HL-60 (cell line): ENCODE data around the gene FAT1.

Experiments used
- DNase-seq, 2 experiments: peaks; one replicate each; pipeline ENCODE4 v3.0.0-alpha.2; 2010 to 2020; ENCODE audit warnings: low read depth in 1 of 2, low spot score in 1 of 2
- H3K27ac ChIP-seq: fragments of 250-450 bp; sonication (Bioruptor Pico); replicated peaks from 2 replicates; pipeline ENCODE4 v1.5.1; 2020; ENCODE audit warnings: mild to moderate bottlenecking, moderate library complexity
- H3K27me3 ChIP-seq: fragments of 250-450 bp; sonication (Bioruptor Pico); 2 replicates; pipeline ENCODE4 v1.5.1; 2021; ENCODE audit warnings: mild to moderate bottlenecking, moderate library complexity; ENCODE audit not compliant: insufficient read depth, poor library complexity, severe bottlenecking
- H3K4me3 ChIP-seq: replicated peaks from 2 replicates; pipeline ENCODE4 v1.5.1; 2011; ENCODE audit warnings: mild to moderate bottlenecking, control low read depth, low read length; ENCODE audit not compliant: insufficient read depth
- CTCF ChIP-seq: IDR thresholded peaks from one replicate; pipeline ENCODE4 v1.5.1; 2011; ENCODE audit warnings: low read length, control low read depth, inconsistent platforms; ENCODE audit not compliant: insufficient read depth
- GABPA ChIP-seq: IDR thresholded peaks from 2 replicates; pipeline ENCODE4 v1.6.1; 2012; ENCODE audit warnings: low read depth
- POLR2AphosphoS5 ChIP-seq: IDR thresholded peaks from 2 replicates; pipeline ENCODE4 v1.6.1; 2012; ENCODE audit warnings: low read depth
- REST ChIP-seq: IDR thresholded peaks from 2 replicates; pipeline ENCODE4 v1.6.1; 2012; ENCODE audit warnings: low read depth; ENCODE audit not compliant: insufficient replicate concordance
- SPI1 ChIP-seq: IDR thresholded peaks from 2 replicates; pipeline ENCODE4 v1.6.1; 2012; ENCODE audit warnings: low read depth, mild to moderate bottlenecking, borderline replicate concordance

FAT1 gene

GRCh38 chr4:186588503-186588902, 135.2 kb downstream of the FAT1 start:
- Histone ChIP-seq H3K27me3 (no peaks in the 10 kb centered on the region), H3K27ac (no peak overlapping the region), H3K4me3 (no peak overlapping the region)
- DNase-seq: no peak
- TF ChIP-seq GABPA: no peak
- no peak for TF ChIP-seq CTCF
- TF ChIP-seq SPI1: no peak
- TF ChIP-seq POLR2AphosphoS5: no peak
- no peak for TF ChIP-seq REST

GRCh38 chr4:186587416-186588018, 136.1 kb downstream of the FAT1 start:
- DNase-seq: peak in 1 of 2 experiments; percentile 41
- no peak overlapping the region for H3K27ac ChIP-seq
- TF ChIP-seq CTCF (peak; percentile 61), SPI1 (no peak)
- no peak overlapping the region for H3K4me3 ChIP-seq
- H3K27me3 ChIP-seq: no peaks in the 10 kb centered on the region

- Histone ChIP-seq H3K4me3 (no peak overlapping the region), H3K27ac (no peak overlapping the region), H3K27me3 (no peaks in the 10 kb centered on the region)
- no peak for DNase-seq
- TF ChIP-seq POLR2AphosphoS5 (no peak), GABPA (no peak), SPI1 (no peak), CTCF (no peak), REST (no peak)
Measured at GRCh38 chr4:186586205-186586604, 137.5 kb downstream of the FAT1 start.

- Histone ChIP-seq H3K4me3 (no peak overlapping the region), H3K27me3 (no peaks in the 10 kb centered on the region), H3K27ac (no peak overlapping the region)
- TF ChIP-seq SPI1 (no peak), CTCF (no peak), REST (no peak), GABPA (no peak), POLR2AphosphoS5 (no peak)
- DNase-seq: no peak
Measured at GRCh38 chr4:186584912-186585311, 138.7 kb downstream of the FAT1 start.
